MM.1S (cell line): ENCODE results near the gene EVA1A.
"Not testable (repeated sequence)": the region's sequence is repeated elsewhere in the genome, so short reads cannot be mapped to it uniquely, and the experiment has no call there.

Experiments
- CTCF ChIP-seq: fragments of 300-600 bp; sonication (generic); IDR thresholded peaks from 2 replicates; pipeline ENCODE4 v1.5.1; 2016; ENCODE audit warnings: antibody characterized with exemption, low read length, mixed read lengths
- EZH2 ChIP-seq: fragments of 300-600 bp; sonication (generic); optimal IDR thresholded peaks from 2 replicates; pipeline ENCODE3; 2017; ENCODE audit warnings: low read depth, mild to moderate bottlenecking, antibody characterized with exemption, low read length, mixed read lengths

GRCh38 chr2:75477696-75478095, 83.0 kb downstream of the EVA1A start:
- TF ChIP-seq CTCF, EZH2: not testable (repeated sequence)
